Right ventricle myocardium superior (tissue), 1 donor: ENCODE data around the gene XIRP1. TPM values are rescaled to one million over a fixed set of nuclear protein-coding genes. Genes with fewer than 3 reads are reported as not detected.

Experiments used
- ATAC-seq: fragments of 200-7000 bp; cut with Tn5 transposase; one replicate; pipeline ENCODE4 v1.9.1; 2020; ENCODE audit warnings: mild to moderate bottlenecking; ENCODE audit not compliant: poor library complexity
- DNase-seq: peaks from one replicate; pipeline ENCODE4 v3.0.0-alpha.2; 2020
- intact Hi-C: fragments of 100-400 bp; cut with DNase I; formaldehyde crosslinking; loops from one replicate; pipeline ENCODE4 v1.11.2; 2022
- total RNA-seq: library from RNA; stranded (reverse); fragmentation: NEBNext Ultra II Directional; extraction: Animal tissue kit (Norgen Biotek cat#: 25700); gene quantifications from one replicate; pipeline ENCODE4 v1.2.1, GENCODE V29; 2021
- donor health status: DM: no; HTN: yes; CAD: no; lungs with severe emphysema.

The XIRP1 gene
- total RNA-seq, 1 donor from 2014 or later = 249 TPM

GRCh38 chr3:39189959-39190269 is 2.5 kb downstream of the XIRP1 start:
- intact Hi-C loops = loop anchor here (5.0 kb wide), 1 partner anchor 97 kb away; no protein-coding TSS in a partner anchor
- DNase-seq = no peak
- ATAC-seq = peak; percentile 54

DNA sequence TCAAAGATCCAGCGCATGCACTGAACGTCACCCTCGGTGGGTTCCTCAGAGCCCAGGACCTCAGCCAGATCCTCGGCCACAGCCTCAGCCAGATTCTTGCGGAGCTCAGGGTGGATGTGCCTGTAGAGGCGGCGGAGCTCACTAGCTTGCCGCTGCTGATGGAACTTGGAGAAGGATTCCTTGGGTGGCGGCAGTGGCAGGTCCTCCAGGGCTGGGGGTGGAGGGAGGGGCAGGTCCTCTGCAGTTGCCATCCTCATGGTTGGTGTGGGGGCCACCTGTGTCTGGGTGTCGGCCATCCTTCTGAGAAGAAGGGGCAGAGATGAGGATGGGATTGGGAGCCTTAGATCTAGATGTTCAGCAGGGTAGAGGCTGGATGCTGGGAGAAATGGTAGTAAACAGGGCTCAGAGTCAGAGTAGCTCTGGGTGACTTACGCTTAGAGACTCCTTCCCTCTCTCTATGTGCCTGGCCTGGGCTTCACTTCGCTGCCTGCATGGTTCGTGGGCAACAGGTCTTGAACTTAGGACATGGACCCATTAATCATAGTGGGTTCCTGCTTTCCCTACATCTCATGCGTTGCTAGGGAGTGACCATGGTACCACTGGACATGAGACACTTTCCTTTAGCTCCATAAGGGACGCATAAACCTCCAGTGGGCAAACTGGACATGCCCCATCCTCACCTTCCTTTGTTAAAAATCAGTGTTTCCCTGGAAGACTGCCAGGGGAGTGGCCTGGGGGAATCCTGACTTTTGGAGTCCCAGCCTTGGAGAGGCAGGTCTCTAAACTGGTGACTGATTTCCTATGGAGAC is 3.0 kb downstream of the XIRP1 start:
- DNase-seq = no peak
- ATAC-seq = no peak
- intact Hi-C loops = no loop called here

DNA sequence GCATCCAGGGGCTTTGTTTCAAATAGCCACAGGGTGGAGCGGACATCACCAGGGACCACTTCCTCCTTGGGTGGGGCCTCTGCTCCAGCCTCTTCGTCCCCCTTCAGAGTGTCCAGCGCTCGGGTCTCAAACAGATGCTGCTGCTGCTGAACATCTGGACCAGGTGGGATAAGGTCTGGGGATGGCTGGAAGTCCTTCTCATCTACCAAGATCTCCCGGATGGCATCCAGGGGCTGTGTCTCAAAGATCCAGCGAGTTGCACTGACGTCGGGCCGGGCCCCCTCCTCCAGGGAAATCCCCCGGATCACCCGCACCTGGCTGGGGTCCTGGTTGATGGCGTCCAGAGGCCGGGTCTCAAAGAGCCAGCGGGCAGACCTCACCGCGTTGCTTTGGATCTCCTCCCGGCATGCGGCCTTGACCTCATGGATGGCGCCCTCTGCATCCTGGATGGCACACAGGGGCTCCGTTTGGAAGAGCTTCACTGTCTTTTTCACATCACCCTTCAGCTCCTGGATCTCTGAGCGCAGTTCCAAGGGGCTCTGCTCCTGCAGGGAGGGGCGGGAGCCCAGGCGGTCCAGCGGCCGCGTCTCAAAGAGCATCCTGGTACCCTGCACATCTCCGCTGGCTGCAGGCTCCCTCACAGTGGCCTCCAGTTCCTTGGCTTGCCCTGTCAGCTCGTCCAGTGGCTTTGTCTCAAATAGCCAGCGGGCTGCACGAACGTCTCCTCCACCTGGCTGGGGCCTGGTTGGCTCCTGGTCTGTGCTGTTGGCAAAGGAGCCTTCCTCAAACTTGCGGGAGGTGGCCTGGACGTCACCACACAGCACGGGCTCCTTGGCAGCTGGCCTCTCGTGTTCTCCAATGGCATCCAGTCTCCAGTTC is 3.9 kb downstream of the XIRP1 start:
- DNase-seq (no peak), ATAC-seq (no peak)
- intact Hi-C loops = no loop called here

- ATAC-seq = no peak
- no peak for DNase-seq
- intact Hi-C loops = no loop called here
Observed at GRCh38 chr3:39187372-39188155, 4.8 kb downstream of the XIRP1 start.

GRCh38 chr3:39186692-39187151 is 5.7 kb downstream of the XIRP1 start:
- DNase-seq (no peak), ATAC-seq (no peak)
- intact Hi-C loops = no loop called here

- intact Hi-C loops = no loop called here
- no peak for DNase-seq
- ATAC-seq = no peak
Observed at GRCh38 chr3:39185959-39186691, 6.3 kb downstream of the XIRP1 start.

- intact Hi-C loops = no loop called here
Observed at GRCh38 chr3:39185326-39185958, 7.0 kb downstream of the XIRP1 start.

DNA sequence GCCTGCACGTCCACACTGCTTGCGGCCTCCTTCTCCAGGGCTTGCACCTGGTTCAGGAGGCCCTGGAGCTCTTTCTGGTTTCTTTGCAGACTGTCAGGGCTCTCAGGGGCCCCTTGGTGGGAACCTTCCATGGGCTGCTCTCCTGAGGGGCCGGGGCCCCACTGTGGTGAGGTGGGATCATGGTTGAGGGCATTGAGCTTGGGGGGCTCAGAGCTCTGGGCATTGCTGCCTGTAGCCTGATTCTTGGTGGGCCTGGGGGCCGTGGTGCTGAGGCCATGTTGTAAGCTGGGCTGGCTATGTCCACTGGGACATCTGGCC is 7.5 kb downstream of the XIRP1 start:
- DNase-seq = no peak
- intact Hi-C loops = no loop called here
- ATAC-seq = no peak

More at GRCh38 chr3:39185326-39185958, 7.0 kb downstream of the XIRP1 start:
- ATAC-seq (no peak), DNase-seq (no peak)

GRCh38 chr3:39184081-39184967 is 8.1 kb downstream of the XIRP1 start:
- ATAC-seq (no peak), DNase-seq (no peak)
- intact Hi-C loops = no loop called here

DNA sequence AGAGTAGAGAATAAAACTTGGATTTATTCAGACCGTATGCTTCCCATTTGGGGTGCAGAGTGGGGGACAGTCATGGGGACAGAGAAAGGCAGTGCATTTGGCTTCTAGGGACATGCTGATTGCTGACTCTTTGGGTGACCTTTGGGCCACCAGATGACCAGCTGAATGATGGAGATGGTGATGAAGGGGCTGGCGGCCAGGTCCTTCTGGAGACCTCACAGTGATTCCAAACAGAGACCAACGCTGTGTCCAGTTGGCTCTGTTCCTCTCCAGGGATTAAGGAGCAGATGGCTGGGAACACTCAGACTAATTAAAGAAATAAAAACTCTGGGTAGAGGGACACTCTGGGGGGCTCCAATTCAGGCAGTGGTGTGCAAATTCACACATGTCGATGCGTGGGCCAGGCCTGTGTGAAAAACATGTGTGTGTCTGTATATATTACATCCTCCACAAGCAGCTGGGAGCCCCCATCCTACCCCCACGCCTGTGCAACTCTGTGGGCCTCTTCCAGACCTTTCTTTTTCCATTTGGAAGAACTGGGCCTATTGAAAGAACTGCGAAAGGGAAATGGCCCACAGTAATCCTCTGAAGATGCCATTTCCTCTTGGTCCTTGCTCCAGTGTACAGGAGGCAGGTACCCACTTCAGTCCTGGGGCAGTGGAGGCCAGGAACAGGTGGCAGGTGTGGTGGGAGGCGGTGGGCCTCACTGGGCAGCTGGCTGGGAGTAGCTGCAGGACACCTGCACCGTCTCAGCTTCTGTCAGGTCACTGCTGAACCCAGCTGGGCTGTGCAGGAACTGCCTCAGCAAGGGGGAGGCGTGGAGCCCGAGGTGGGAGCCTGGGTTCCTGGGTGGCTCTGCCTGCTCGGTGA is 8.9 kb downstream of the XIRP1 start:
- ATAC-seq (no peak), DNase-seq (no peak)
- intact Hi-C loops = no loop called here

DNA sequence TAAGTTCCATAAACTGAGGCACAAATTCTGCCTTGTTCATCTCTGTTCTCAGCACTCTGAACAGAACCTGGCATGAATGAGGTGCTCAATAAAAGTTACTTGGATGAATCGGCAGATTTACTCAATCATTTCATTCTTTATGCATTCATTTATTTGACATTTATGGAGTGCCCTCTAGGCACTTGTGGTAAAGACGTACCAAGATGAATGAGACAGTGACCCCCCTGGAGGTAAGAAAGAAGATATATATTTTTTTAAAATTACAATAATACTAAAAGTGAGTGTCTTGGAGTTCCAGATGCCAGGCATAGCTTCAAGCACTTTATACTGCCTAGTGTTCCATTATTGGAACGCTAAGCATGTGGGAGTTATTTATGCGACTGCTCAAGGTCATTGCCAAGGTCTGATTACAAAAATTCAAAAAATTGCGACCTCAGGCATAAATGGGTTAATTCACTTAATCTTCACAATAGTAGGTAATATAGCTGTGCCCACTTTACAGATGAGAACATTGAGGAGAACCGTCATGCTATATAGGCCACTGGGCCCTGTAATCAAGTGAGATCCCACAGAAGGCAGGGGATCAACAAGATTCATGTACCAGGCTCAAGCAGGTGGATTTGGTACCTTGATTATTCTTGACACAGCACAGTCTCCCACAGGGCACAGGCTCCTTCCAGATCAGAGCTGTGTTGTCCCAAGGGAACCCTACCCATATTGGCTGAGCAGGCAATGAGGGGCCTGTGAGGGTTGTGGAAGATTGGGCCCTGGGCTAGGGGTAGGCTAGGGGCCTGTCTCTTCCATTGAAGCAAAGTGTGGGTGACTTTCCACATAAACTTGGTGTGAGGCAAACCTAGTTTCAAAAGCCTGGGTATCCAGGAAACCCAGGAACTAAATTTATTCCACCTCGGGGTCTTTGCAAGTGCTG is 10.7 kb downstream of the XIRP1 start:
- ATAC-seq (no peak), DNase-seq (no peak)
- intact Hi-C loops = loop anchor here (2.0 kb wide), 1 partner anchor 31 kb away; no protein-coding TSS in a partner anchor

DNA sequence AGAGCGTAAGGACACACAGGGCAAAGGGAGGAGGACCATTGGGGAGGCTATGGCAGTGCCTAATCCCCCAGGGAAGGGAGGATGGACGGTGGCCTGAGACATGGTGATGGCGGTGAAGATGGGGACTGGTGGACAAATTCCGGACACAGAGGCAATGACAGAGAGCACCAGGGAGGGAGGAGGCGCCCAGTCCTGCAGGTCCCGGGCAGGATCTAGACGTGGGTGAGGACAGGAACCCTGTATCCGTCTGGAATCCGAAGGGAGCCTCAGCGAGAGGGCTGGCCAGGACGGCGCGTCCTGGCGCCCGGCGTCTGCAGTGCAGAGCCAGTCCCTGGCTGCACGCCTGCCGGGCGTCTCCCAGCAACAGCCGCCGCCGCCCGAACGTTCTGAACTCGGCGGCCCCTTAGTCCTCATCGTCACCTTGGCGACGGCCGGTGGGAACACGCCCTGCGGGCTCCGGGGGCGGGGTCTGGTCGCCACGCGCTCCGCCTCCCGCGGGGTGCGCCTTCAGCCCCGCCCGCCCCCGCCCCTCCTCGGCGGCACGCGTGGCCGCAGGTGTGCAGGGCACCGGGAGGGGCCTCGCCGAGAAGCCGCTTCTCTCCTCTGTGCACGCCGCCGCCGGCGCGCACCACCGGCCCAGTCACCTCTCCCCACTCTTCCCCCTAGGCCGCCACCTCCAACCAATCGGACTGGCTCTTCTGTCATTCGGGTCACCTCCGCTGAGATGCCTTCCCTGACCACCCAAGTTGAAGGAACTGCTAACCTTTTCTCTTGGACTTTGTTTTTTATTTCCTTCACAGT is 11.6 kb downstream of the XIRP1 start:
- ATAC-seq (peak; percentile 87), DNase-seq (peak; percentile 96)
- intact Hi-C loops = loop anchor here (2.0 kb wide), 1 partner anchor 30 kb away; no protein-coding TSS in a partner anchor

GRCh38 chr3:39180183-39180545 is 12.2 kb downstream of the XIRP1 start:
- intact Hi-C loops = loop anchor here (2.0 kb wide), 1 partner anchor 29 kb away; no protein-coding TSS in a partner anchor
- no peak for DNase-seq
- no peak for ATAC-seq

DNA sequence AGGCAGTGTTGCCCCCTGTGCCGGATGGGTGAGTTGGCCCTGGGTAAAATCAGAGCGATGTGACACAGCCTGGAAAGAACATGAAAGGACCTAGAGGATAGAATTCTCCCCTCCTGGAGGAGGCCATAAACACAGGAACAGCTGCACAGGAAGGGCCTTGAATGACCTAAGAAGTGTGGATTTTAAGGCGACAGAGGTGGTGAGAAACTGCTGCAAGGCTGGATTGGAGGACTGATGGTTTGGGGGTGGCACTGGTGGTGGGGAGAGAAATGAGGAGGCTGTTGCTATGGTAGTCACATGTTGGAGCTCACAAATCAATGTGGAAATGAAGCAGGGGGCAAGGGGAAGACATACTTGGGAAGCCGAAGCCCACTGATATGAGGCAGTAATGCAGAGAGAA is 13.8 kb downstream of the XIRP1 start:
- intact Hi-C loops = no loop called here
- ATAC-seq = no peak

More for the DNA sequence above, 13.8 kb downstream of the XIRP1 start:
- DNase-seq = no peak
